ENCODE measurements around the gene C8A. TPM values are rescaled to one million over a fixed set of nuclear protein-coding genes. Genes with fewer than 3 reads are reported as not detected.

C8A gene
- total RNA-seq, 1 donor from 2014 or later: not detected

DNA sequence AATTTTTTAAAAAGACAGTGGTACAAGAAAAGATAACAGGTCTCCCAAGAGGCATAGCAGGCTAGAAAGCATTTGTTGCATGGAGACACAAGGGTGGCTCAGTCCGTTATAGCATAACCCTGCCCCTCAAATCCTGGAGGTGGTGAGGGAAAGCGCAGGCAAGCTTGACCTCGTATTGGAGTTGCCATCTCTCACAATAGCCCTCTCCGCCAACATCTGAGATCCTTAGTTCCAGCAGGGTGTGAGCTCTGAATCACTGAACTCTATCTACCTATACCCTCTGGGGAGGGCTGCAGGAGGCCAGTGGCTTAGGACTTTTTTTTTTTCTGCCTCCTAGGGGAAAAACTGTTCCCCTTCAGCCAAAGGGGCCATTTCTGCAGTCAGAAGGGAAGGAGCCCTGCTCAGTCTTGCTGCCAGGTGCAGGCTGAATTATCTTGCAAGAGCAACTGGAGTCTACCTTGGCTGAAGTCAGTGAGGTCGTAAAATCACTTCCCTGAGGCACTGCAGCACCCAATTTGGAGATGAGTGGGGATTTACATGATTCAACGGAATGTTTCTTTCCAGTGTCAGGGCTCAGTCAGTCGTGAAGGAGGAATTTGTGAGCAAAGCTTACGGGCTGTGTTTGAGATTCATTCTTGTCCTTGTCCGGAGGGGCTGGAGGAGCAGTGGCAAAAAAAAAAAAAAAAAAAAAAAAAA, 17.2 kb upstream of the C8A start:
- H3K4me1 ChIP-seq: no peaks in the 10 kb centered on the region
- TF ChIP-seq, protein P1, sequence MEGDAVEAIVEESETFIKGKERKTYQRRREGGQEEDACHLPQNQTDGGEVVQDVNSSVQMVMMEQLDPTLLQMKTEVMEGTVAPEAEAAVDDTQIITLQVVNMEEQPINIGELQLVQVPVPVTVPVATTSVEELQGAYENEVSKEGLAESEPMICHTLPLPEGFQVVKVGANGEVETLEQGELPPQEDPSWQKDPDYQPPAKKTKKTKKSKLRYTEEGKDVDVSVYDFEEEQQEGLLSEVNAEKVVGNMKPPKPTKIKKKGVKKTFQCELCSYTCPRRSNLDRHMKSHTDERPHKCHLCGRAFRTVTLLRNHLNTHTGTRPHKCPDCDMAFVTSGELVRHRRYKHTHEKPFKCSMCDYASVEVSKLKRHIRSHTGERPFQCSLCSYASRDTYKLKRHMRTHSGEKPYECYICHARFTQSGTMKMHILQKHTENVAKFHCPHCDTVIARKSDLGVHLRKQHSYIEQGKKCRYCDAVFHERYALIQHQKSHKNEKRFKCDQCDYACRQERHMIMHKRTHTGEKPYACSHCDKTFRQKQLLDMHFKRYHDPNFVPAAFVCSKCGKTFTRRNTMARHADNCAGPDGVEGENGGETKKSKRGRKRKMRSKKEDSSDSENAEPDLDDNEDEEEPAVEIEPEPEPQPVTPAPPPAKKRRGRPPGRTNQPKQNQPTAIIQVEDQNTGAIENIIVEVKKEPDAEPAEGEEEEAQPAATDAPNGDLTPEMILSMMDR (IDR thresholded peaks at IDR 0.05; ENCODE audit: borderline replicate concordance): no peak
- peaks cover 9% of the 10 kb centered on the region for H3K9me3 ChIP-seq (replicated peaks)
- no peaks in the 10 kb centered on the region for H3K36me3 ChIP-seq
- H3K27me3 ChIP-seq (ENCODE audit: low read depth): peaks cover 12% of the 10 kb centered on the region
- intact Hi-C loops (cut with micrococcal nuclease): no loop called here
- DNase-seq: no peak
- H3K27ac ChIP-seq (replicated peaks): no peak overlapping the region
- H3K4me3 ChIP-seq: no peak overlapping the region

DNA sequence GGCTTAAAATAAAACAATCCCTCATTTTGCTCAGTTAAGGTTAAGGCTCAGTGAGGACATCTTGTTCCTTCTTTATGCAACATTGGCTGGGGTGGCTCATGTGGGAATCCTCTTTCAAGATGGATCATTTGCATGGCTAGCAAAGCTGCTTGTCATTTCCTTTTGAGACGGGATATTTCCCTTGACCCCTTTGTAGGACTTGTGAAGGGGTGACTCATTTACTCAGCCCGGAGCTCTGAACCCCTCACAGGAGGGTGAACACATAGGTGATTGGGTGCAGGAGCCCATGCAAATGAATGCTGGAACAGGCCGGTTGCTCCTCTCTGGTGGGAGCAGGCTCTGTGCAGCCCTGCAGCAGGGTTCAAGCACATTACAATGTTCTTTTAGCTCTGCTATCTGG, 15.8 kb upstream of the C8A start:
- Histone ChIP-seq H3K4me3 (no peak overlapping the region), H3K36me3 (no peaks in the 10 kb centered on the region), H3K4me1 (no peaks in the 10 kb centered on the region), H3K27me3 (ENCODE audit: low read depth) (peaks cover 13% of the 10 kb centered on the region), H3K9me3 (replicated peaks) (peaks cover 9% of the 10 kb centered on the region), H3K27ac (replicated peaks) (no peak overlapping the region)
- DNase-seq: no peak
- TF ChIP-seq, protein P1 (IDR thresholded peaks at IDR 0.05; ENCODE audit: borderline replicate concordance): no peak
- intact Hi-C loops (cut with micrococcal nuclease): no loop called here

DNA sequence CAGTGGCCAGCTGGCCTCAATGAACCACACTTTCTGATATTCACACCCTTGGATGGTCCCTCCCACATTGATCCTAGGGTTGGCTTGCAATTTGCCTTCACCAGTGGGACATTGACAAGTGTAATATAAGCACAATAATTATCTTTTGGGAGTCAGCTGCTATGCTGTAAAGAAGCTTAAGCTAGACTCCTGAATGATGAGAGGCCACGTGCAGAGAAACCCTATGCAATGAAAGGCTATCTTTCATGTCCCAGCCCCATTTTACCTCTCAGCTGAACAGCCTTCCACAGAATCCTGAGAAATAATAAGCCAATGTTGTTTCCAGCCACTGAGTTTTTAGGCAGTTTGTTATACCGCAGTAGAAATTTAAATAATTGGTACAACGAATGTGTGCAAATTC, 11.1 kb upstream of the C8A start:
- Histone ChIP-seq H3K27me3 (ENCODE audit: low read depth) (peaks cover 31% of the 10 kb centered on the region), H3K4me3 (no peak overlapping the region), H3K4me1 (no peaks in the 10 kb centered on the region), H3K9me3 (replicated peaks) (peaks cover 9% of the 10 kb centered on the region), H3K36me3 (no peaks in the 10 kb centered on the region), H3K27ac (replicated peaks) (no peak overlapping the region)
- DNase-seq: no peak
- intact Hi-C loops (cut with micrococcal nuclease): no loop called here
- TF ChIP-seq, protein P1 (IDR thresholded peaks at IDR 0.05; ENCODE audit: borderline replicate concordance): no peak

DNA sequence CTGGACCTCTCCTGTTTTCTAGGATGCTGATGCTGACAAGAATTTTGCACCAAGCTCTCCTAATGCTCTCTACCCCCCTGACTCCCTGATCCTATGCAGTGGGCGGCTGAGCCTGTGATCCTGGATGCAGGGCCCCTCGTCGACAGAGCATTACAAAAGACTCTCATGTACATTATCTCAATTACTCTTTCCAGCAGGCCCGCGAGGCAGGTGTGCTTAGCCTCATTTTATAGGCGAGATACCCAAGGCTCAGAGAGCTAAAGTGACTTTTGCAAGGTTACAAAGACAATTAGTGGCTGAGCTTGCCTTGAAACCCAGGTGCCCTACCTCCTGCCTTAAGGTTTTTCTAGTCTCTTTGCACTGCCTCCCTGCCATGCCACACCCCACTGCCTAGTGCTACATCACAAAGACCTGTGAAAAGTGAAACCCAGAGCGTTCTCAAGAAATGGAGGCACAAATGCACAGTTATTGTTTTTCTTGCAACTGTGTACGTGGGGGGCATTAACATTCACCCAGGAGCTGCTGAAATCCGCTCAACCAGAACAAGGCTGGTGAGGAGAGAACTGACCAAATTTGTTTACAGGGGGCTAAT, 10.0 kb upstream of the C8A start:
- no peaks in the 10 kb centered on the region for H3K36me3 ChIP-seq
- intact Hi-C loops (cut with micrococcal nuclease): no loop called here
- no peak for DNase-seq
- H3K4me1 ChIP-seq: no peaks in the 10 kb centered on the region
- H3K9me3 ChIP-seq (replicated peaks): peaks cover 4% of the 10 kb centered on the region
- H3K4me3 ChIP-seq: no peak overlapping the region
- H3K27me3 ChIP-seq (ENCODE audit: low read depth): peaks cover 31% of the 10 kb centered on the region
- H3K27ac ChIP-seq (replicated peaks): no peak overlapping the region
- TF ChIP-seq, protein P1 (IDR thresholded peaks at IDR 0.05; ENCODE audit: borderline replicate concordance): no peak

DNA sequence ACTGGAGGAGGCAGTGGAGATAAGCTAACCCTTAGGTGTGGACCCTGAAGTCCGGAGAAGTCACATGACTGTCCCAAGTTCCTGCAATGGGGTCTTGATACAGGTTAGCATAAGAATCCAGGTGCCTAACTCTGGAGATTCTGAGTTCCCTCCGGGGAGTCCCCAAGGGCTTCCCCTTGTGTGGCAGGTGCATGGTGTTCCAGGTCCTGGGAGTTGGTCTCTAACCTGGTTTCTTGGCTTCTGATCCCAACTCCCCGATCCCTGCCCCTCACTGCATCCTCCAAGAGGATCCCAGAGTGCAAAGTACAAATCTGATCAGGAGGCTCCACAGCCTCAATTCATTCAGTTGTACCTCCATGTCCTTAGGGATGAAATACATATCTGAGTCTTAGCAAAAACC, 9.3 kb upstream of the C8A start:
- H3K9me3 ChIP-seq (replicated peaks): no peaks in the 10 kb centered on the region
- intact Hi-C loops (cut with micrococcal nuclease): no loop called here
- TF ChIP-seq, protein P1 (IDR thresholded peaks at IDR 0.05; ENCODE audit: borderline replicate concordance): no peak
- no peak overlapping the region for H3K4me3 ChIP-seq
- H3K27me3 ChIP-seq (ENCODE audit: low read depth): peaks cover 25% of the 10 kb centered on the region
- H3K4me1 ChIP-seq: no peaks in the 10 kb centered on the region
- no peak for DNase-seq
- no peak overlapping the region for H3K27ac ChIP-seq (replicated peaks)
- H3K36me3 ChIP-seq: no peaks in the 10 kb centered on the region

Data from left ventricle myocardium inferior (tissue), 1 donor.